ENCODE results near the gene TBCD.

- TF ChIP-seq EZH2 (IDR thresholded peaks at IDR 0.05; ENCODE audit: borderline replicate concordance, insufficient read depth, low read length, poor library complexity, severe bottlenecking) (no peak), POLR2AphosphoS5 (IDR thresholded peaks at IDR 0.05) (no peak), EP300 (conservative IDR thresholded peaks at IDR 0.05; ENCODE audit: poor library complexity, severe bottlenecking) (no peak)
- TF ChIP-seq, protein P1, sequence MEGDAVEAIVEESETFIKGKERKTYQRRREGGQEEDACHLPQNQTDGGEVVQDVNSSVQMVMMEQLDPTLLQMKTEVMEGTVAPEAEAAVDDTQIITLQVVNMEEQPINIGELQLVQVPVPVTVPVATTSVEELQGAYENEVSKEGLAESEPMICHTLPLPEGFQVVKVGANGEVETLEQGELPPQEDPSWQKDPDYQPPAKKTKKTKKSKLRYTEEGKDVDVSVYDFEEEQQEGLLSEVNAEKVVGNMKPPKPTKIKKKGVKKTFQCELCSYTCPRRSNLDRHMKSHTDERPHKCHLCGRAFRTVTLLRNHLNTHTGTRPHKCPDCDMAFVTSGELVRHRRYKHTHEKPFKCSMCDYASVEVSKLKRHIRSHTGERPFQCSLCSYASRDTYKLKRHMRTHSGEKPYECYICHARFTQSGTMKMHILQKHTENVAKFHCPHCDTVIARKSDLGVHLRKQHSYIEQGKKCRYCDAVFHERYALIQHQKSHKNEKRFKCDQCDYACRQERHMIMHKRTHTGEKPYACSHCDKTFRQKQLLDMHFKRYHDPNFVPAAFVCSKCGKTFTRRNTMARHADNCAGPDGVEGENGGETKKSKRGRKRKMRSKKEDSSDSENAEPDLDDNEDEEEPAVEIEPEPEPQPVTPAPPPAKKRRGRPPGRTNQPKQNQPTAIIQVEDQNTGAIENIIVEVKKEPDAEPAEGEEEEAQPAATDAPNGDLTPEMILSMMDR (IDR thresholded peaks at IDR 0.05; ENCODE audit: poor library complexity, severe bottlenecking), result no peak
Measured at GRCh38 chr17:82897514-82898249, 145.8 kb downstream of the TBCD start.

All from neural cell (in vitro differentiated cells).